HCT116 (cell line): ENCODE data around the gene SEC16B.
"Not testable (repeated sequence)": the region's sequence is repeated elsewhere in the genome, so short reads cannot be mapped to it uniquely, and the experiment has no call there.

Experiments used
- CTCF ChIP-seq, 3 experiments: fragments of 200-600 bp in 1 of 3; sonication (generic) in 1 of 3; IDR thresholded peaks in 2 of 3; conservative IDR thresholded peaks in 1 of 3; 2 replicates each; pipeline ENCODE4 v1.5.1; 2012 to 2017; ENCODE audit warnings: low read depth in 2 of 3, low read length in 2 of 3, antibody characterized with exemption in 1 of 3, borderline replicate concordance in 1 of 3, control low read depth in 1 of 3, mild to moderate bottlenecking in 1 of 3, mixed read lengths in 1 of 3, mixed run types in 1 of 3, moderate library complexity in 1 of 3; ENCODE audit not compliant: insufficient read depth in 1 of 3
- MAX ChIP-seq: IDR thresholded peaks from 2 replicates; pipeline ENCODE4 v1.6.1; 2012
- POLR2A ChIP-seq: IDR thresholded peaks from 2 replicates; pipeline ENCODE4 v1.7.0; 2011; ENCODE audit warnings: borderline replicate concordance; ENCODE audit not compliant: insufficient read depth, insufficient read length; ENCODE audit errors: extremely low read depth
- ZFX ChIP-seq: fragments of 450-650 bp; IDR thresholded peaks from 2 replicates; pipeline ENCODE4 v1.6.1; 2017
- ZNF274 ChIP-seq: fragments of 200-500 bp; sonication (Bioruptor generic); IDR thresholded peaks from 2 replicates; pipeline ENCODE4 v1.6.1; 2014; ENCODE audit warnings: mild to moderate bottlenecking, low read depth, low read length, inconsistent platforms

- TF ChIP-seq CTCF (IDR thresholded peaks at IDR 0.05 in 2 of 3, conservative IDR thresholded peaks at IDR 0.05 in 1 of 3; ENCODE audit: borderline replicate concordance in 1 of 3, insufficient read depth in 1 of 3, low read depth in 2 of 3, low read length in 2 of 3); POLR2A; ZFX; ZNF274; MAX: not testable (repeated sequence)
Observed at GRCh38 chr1:177986281-177986680, 16.4 kb upstream of the SEC16B start.
